CD4-positive, alpha-beta T cell treated with Interleukin-17A for 1 hour (primary cell): ENCODE data around the gene GCLM.

Source experiments
- DNase-seq: peaks from one replicate; pipeline ENCODE4 v3.0.0-alpha.2; 2020

Gene GCLM

DNA sequence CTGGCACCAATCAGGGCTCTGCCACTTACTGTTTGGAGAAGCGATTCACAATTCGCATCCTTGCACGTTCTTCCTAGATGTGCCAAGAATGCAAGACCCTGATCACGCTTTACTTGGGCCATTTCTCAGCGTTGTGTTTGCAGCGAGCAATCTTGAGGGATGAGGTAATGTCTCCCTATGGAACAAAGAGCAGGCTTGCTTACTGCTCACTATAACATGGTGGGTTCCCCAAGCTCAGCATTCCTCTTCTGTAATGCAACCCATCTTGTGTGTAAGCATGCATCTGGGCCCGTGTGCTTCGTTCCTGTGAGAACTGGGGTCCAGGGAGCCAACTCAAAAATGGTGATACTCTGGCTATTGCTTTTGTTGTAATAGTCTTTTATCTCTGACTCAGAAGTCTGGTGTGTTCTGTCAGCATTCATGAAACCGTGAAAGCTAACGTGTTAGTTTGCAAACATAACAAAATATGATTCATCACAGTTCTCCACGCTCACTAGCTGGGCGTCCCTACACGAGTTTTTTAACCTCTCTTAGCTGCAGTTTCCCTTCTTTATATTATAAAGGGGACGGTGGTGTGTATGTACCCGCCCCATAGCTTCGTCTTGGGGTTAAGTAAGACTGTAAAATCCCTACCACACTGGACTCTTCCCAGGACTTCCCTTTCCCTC, 63.6 kb downstream of the GCLM start:
- no peak for DNase-seq

DNA sequence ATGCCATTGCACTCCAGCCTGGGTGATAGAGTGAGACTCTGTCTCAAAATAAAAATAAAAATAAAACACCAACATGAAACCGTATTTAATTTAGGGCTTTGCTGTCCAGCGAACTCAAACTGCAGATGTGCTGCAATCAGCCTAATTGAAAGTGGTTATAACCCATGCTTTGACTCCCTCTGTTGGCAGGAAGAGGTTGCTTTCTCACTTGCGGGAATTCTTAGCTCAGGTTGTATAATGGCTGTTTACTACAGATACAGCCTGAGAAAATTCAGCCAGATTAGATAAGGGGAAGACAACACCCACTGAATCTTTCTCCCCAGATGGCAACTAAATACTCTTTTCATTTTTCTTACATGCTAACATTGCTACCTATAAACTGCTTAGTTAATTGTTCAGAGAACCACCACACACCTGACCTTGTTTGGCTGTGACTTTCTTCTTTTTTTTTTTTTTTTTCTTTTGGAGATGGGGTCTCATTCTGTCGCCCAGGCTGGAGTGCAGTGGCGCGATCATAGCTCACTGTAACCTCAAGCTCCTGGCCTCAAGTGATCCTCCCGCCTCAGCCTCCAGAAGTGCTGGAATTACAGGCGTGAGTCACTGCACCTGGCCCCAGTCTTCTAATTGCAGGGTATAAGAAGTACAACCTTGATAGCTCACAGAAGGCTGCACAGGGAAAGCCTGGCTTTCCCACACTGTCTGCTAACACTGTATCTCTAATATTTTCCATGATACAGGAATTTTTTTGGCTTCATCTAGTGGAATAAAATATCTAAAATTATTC, 64.8 kb downstream of the GCLM start:
- DNase-seq: peak; percentile 78

DNA sequence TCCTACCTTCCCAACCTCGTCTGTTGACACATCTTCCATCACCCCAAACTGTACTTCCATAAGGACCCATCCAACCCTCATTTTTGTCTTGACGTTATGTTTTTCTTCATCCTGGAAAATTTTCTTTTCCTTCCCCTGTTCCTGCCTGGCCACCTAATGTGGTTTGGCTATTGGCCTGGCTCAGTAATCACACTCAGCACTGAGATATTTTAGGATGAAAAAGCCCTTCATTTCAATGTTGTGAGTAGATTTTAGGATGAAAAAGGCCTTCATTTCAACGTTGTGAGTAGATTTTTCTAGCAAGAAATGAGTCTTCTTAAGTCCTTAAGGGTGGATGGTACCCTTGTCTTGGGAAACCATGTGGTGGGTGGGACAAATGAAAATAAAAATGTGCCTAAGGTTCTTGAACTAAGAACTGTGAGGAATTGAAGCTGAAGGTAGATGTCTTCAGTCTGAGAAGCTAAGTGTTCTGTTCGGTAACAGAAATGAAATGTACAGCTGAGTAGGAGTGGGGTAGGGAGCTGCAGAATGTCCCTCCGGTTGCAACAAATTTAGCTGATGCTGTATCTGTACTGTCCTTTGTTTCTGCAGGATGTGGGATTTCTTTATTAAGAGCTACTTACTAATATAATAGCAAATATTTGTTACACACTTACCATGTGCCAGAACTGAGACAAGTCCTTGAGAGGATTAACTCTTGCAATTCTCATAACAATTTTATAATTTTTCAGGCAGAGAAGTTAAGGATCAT, 66.3 kb downstream of the GCLM start:
- no peak for DNase-seq

- no peak for DNase-seq
Observed at GRCh38 chr1:93841771-93842170, 67.5 kb downstream of the GCLM start.

DNA sequence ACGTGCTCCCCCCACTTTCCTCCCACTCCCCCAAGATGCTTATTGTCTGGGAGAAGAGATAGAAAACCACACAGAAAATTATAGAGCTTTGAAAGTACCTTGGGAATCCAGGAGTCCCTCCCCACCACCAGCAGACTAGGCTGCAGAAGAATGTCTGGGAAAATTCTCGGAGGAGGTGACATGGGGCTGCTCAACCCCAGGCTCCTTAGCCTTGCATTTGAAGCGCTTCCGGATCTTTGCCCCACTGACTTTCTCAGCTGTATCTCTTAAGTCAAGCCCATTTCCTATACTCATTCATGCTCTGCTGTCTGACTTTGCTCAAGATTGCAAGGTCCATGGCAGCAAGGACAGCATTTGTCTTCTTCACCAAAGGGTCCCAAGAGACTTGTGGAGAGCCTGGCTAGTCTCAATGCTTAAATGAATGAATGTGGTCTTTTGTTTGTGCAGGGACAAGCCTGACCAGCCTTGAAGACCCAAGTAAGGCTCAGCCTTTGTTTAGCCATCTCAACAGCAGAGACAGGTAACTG, 68.2 kb downstream of the GCLM start:
- no peak for DNase-seq

DNA sequence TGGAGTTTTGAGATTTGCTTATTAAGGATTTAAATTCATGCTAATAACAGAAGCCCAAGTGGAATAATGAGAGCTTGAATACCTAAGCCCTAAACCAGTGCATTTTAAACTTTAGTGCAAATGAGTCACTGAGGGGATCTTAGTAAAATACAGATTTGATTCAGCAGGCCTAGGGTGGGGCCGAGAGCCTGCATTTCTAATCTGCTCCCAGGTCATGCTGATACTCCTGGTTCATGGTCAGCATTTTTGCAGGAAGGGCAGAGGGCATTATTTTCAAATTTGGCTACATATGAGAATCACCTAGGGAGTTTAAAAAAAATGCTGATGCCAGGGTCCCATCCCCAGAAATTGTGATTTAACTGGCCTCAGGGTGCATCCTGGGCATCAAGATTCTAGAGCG, 69.5 kb downstream of the GCLM start:
- no peak for DNase-seq

- no peak for DNase-seq
Observed at GRCh38 chr1:93839307-93839706, 69.9 kb downstream of the GCLM start.

DNA sequence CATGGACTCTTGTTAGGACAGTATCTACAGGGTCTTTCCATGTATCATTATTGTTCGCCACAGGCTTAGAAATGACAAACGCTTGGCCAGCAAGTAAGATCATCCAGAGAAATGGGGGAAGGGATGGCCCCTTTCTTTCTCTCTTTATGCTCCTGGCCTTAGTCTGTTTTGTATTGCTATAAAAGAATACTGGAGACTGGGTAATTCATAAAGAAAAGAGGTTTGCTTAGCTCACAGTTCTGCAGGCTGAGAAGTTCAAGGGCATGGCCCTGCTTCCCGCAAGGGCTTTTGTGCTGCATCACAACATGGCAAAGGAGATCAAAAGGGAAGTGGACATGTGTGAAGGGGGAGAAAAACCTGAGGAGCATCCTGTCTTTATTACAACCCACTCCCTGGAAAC, 71.3 kb downstream of the GCLM start:
- no peak for DNase-seq
